CD4-positive, alpha-beta T cell (primary cell): Measurements from ENCODE around the gene AMFR. TPM values are rescaled to one million over a fixed set of nuclear protein-coding genes. Genes with fewer than 3 reads are reported as not detected.

ENCODE experiments used
- ATAC-seq: fragments of 200-7000 bp; cut with Tn5 transposase; one replicate; pipeline ENCODE4 v1.10.0; 2022; ENCODE audit warnings: mild to moderate bottlenecking; ENCODE audit not compliant: poor library complexity
- CTCF ChIA-PET: fragments of 350-600 bp; sonication (Branson Sonifier 250); formaldehyde crosslinking; loops from one replicate; lab custom pipeline; 2021; ENCODE audit warnings: antibody characterized with exemption, inconsistent platforms; lab: Charles Lee
- POLR2A ChIA-PET: fragments of 350-600 bp; sonication (Branson Sonifier 250); formaldehyde crosslinking; loops from one replicate; lab custom pipeline; 2021; ENCODE audit warnings: antibody characterized with exemption, inconsistent platforms; lab: Charles Lee
- DNase-seq, 14 experiments: peaks; one replicate each; pipeline ENCODE4 v3.0.0-alpha.2; 2013 to 2020; ENCODE audit warnings: mixed read lengths in 2 of 14
- H3K27ac ChIP-seq, 2 donors: one replicate each; pipeline versions ENCODE4 v1.5.1 to v1.7.0; 2013; ENCODE audit warnings: low read length in 2 of 2, low read depth in 1 of 2, mild to moderate bottlenecking in 1 of 2
- H3K27me3 ChIP-seq, 2 experiments: 1 replicate in 1 of 2; 2 replicates in 1 of 2; pipeline versions ENCODE4 v1.6.1 to v1.7.0; 2013; ENCODE audit warnings: low read length in 2 of 2, control low read depth in 1 of 2, mild to moderate bottlenecking in 1 of 2, moderate library complexity in 1 of 2; ENCODE audit not compliant: insufficient read depth in 2 of 2, control insufficient read depth in 1 of 2
- H3K36me3 ChIP-seq: one replicate; pipeline ENCODE4 v1.6.1; 2013; ENCODE audit warnings: low read length, control low read depth; ENCODE audit not compliant: insufficient read depth
- H3K4me1 ChIP-seq: one replicate; pipeline ENCODE4 v1.6.1; 2013; ENCODE audit warnings: low read length, control low read depth; ENCODE audit not compliant: insufficient read depth
- H3K4me3 ChIP-seq: one replicate; pipeline ENCODE4 v1.5.1; 2013; ENCODE audit warnings: mild to moderate bottlenecking, low read length, moderate library complexity
- H3K9me3 ChIP-seq, 2 experiments: 1 replicate in 1 of 2; 2 replicates in 1 of 2; pipeline versions ENCODE4 v1.6.1 to v1.7.0; 2013; ENCODE audit warnings: low read length in 2 of 2, mild to moderate bottlenecking in 2 of 2, control low read depth in 1 of 2, moderate library complexity in 1 of 2; ENCODE audit not compliant: control insufficient read depth in 1 of 2, insufficient read depth in 1 of 2
- H3K27ac Mint-ChIP-seq: one replicate; pipeline ENCODE4 v1.8.0; 2020; ENCODE audit warnings: mixed read lengths
- H3K27me3 Mint-ChIP-seq: one replicate; pipeline ENCODE4 v1.8.0; 2021; ENCODE audit warnings: mixed read lengths
- H3K36me3 Mint-ChIP-seq: one replicate; pipeline ENCODE4 v1.8.0; 2021; ENCODE audit warnings: low read depth, mixed read lengths
- H3K4me1 Mint-ChIP-seq: one replicate; pipeline ENCODE4 v1.8.0; 2021; ENCODE audit warnings: low read depth, mixed read lengths
- H3K4me3 Mint-ChIP-seq: one replicate; pipeline ENCODE4 v1.8.0; 2020; ENCODE audit warnings: mild to moderate bottlenecking, mixed read lengths
- H3K9me3 Mint-ChIP-seq: one replicate; pipeline ENCODE4 v1.8.0; 2020; ENCODE audit warnings: mixed read lengths
- intact Hi-C, 2 experiments: fragments of 100-400 bp; cut with DNase I in 1 of 2; cut with micrococcal nuclease in 1 of 2; formaldehyde crosslinking; loops; one replicate each; pipeline versions ENCODE4 v1.15.1 to v1.9.0; 2023 to 2025; cut with DNase I, micrococcal nuclease
- total RNA-seq, 174 experiments: library from RNA in 2 of 174; stranded (reverse) in 2 of 174; gene quantifications; one replicate each; pipeline ENCODE4 v1.2.3 and lab custom pipeline; 2021 to 2026
- TF ChIP-seq, protein P1 (sequence below): fragments of 200-600 bp; IDR thresholded peaks from one replicate; pipeline ENCODE4 v1.8.0; 2022; ENCODE audit warnings: antibody characterized with exemption, mild to moderate bottlenecking

Gene AMFR
- total RNA-seq, 2 experiments from 2014 or later = 79.2 to 83.8 TPM

GRCh38 chr16:56413381-56413780 lies 12.0 kb downstream of the AMFR start:
- intact Hi-C loops = no loop called here
- ChIA-PET CTCF (no interaction called here), POLR2A (no interaction called here)
- Histone ChIP-seq H3K27ac (no peak overlapping the region), H3K9me3 (no peaks in the 10 kb centered on the region), H3K4me3 (no peak overlapping the region), H3K4me1 (no peaks in the 10 kb centered on the region), H3K36me3 (peaks cover 31% of the 10 kb centered on the region), H3K27me3 (no peaks in the 10 kb centered on the region)
- ATAC-seq (no peak), DNase-seq (no peak)
- no peak overlapping the region for H3K4me3 Mint-ChIP-seq
- peaks cover 60% of the 10 kb centered on the region for H3K36me3 Mint-ChIP-seq
- peaks cover 22% of the 10 kb centered on the region for H3K4me1 Mint-ChIP-seq
- H3K9me3 Mint-ChIP-seq = no peaks in the 10 kb centered on the region
- H3K27me3 Mint-ChIP-seq = no peaks in the 10 kb centered on the region
- TF ChIP-seq, protein P1, sequence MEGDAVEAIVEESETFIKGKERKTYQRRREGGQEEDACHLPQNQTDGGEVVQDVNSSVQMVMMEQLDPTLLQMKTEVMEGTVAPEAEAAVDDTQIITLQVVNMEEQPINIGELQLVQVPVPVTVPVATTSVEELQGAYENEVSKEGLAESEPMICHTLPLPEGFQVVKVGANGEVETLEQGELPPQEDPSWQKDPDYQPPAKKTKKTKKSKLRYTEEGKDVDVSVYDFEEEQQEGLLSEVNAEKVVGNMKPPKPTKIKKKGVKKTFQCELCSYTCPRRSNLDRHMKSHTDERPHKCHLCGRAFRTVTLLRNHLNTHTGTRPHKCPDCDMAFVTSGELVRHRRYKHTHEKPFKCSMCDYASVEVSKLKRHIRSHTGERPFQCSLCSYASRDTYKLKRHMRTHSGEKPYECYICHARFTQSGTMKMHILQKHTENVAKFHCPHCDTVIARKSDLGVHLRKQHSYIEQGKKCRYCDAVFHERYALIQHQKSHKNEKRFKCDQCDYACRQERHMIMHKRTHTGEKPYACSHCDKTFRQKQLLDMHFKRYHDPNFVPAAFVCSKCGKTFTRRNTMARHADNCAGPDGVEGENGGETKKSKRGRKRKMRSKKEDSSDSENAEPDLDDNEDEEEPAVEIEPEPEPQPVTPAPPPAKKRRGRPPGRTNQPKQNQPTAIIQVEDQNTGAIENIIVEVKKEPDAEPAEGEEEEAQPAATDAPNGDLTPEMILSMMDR = no peak
- no peak overlapping the region for H3K27ac Mint-ChIP-seq

- TF ChIP-seq, protein P1 = no peak
- ChIA-PET CTCF (no interaction called here), POLR2A (no interaction called here)
- no peaks in the 10 kb centered on the region for H3K9me3 Mint-ChIP-seq
- Histone ChIP-seq H3K4me1 (no peaks in the 10 kb centered on the region), H3K36me3 (peaks cover 40% of the 10 kb centered on the region), H3K27ac (no peak overlapping the region), H3K27me3 (no peaks in the 10 kb centered on the region), H3K9me3 (no peaks in the 10 kb centered on the region), H3K4me3 (no peak overlapping the region)
- no peak for DNase-seq
- H3K36me3 Mint-ChIP-seq = peaks cover 68% of the 10 kb centered on the region
- H3K27ac Mint-ChIP-seq = no peak overlapping the region
- intact Hi-C loops = no loop called here
- no peak overlapping the region for H3K4me3 Mint-ChIP-seq
- no peak for ATAC-seq
- H3K4me1 Mint-ChIP-seq = peaks cover 22% of the 10 kb centered on the region
- H3K27me3 Mint-ChIP-seq = no peaks in the 10 kb centered on the region
Measured at GRCh38 chr16:56411624-56412023, 13.7 kb downstream of the AMFR start.

- Histone ChIP-seq H3K27ac (no peak overlapping the region), H3K36me3 (peaks cover 40% of the 10 kb centered on the region), H3K27me3 (no peaks in the 10 kb centered on the region), H3K4me3 (no peak overlapping the region), H3K9me3 (no peaks in the 10 kb centered on the region), H3K4me1 (no peaks in the 10 kb centered on the region)
- TF ChIP-seq, protein P1 = no peak
- CTCF ChIA-PET = no interaction called here
- no peak overlapping the region for H3K27ac Mint-ChIP-seq
- peaks cover 21% of the 10 kb centered on the region for H3K4me1 Mint-ChIP-seq
- intact Hi-C loops = no loop called here
- ATAC-seq = no peak
- POLR2A ChIA-PET = no interaction called here
- no peak for DNase-seq
- H3K36me3 Mint-ChIP-seq = peaks cover 68% of the 10 kb centered on the region
- H3K4me3 Mint-ChIP-seq = no peak overlapping the region
- H3K9me3 Mint-ChIP-seq = no peaks in the 10 kb centered on the region
- H3K27me3 Mint-ChIP-seq = no peaks in the 10 kb centered on the region
Measured at GRCh38 chr16:56411123-56411522, 14.2 kb downstream of the AMFR start.
